MM.1S (cell line): ENCODE results near the gene HHIP.

Experiments used
- DNase-seq: peaks from one replicate; pipeline ENCODE4 v3.0.0-alpha.2; 2015
- H2AFZ ChIP-seq: fragments of 300-600 bp; sonication (generic); 2 replicates; pipeline ENCODE4 v1.6.0; 2016; ENCODE audit warnings: antibody characterized with exemption, low read length
- H3F3A ChIP-seq: fragments of 300-600 bp; sonication (generic); 2 replicates; pipeline ENCODE4 v1.6.1; 2016; ENCODE audit warnings: mild to moderate bottlenecking, antibody characterized with exemption, low read length, moderate library complexity, mixed read lengths; ENCODE audit not compliant: insufficient read depth
- H3K27ac ChIP-seq: fragments of 300-600 bp; sonication (generic); 2 replicates; pipeline ENCODE4 v1.5.1; 2016; ENCODE audit warnings: mild to moderate bottlenecking, low read length
- H3K27me3 ChIP-seq: fragments of 300-600 bp; sonication (generic); replicated peaks from 2 replicates; pipeline ENCODE4 v1.6.0; 2016; ENCODE audit warnings: low read length; ENCODE audit not compliant: insufficient read depth
- H3K36me3 ChIP-seq: fragments of 300-600 bp; sonication (generic); replicated peaks from 2 replicates; pipeline ENCODE4 v1.6.1; 2016; ENCODE audit warnings: mild to moderate bottlenecking, low read length, mixed read lengths; ENCODE audit not compliant: insufficient read depth
- H3K4me1 ChIP-seq: fragments of 300-600 bp; sonication (generic); 2 replicates; pipeline ENCODE4 v1.6.1; 2016; ENCODE audit warnings: low read length, mixed read lengths
- H3K4me2 ChIP-seq: fragments of 300-600 bp; sonication (generic); 2 replicates; pipeline ENCODE4 v1.6.0; 2016; ENCODE audit warnings: low read depth, low read length
- H3K4me3 ChIP-seq: fragments of 300-600 bp; sonication (generic); 2 replicates; pipeline ENCODE4 v1.5.1; 2016; ENCODE audit warnings: low read length, mixed read lengths
- H3K79me2 ChIP-seq: fragments of 300-600 bp; sonication (generic); 2 replicates; pipeline ENCODE4 v1.6.1; 2016; ENCODE audit warnings: mixed run types, low read length, mixed read lengths
- H3K9ac ChIP-seq: fragments of 300-600 bp; sonication (generic); 2 replicates; pipeline ENCODE4 v1.6.1; 2016; ENCODE audit warnings: low read length, mixed read lengths
- H3K9me2 ChIP-seq: fragments of 300-600 bp; sonication (generic); replicated peaks from 2 replicates; pipeline ENCODE4 v1.6.1; 2016; ENCODE audit warnings: mild to moderate bottlenecking, low read length, mixed read lengths; ENCODE audit not compliant: insufficient read depth
- H3K9me3 ChIP-seq: fragments of 300-600 bp; sonication (generic); replicated peaks from 2 replicates; pipeline ENCODE4 v1.6.1; 2016; ENCODE audit warnings: mild to moderate bottlenecking, low read length, mixed read lengths; ENCODE audit not compliant: insufficient read depth
- H4K20me1 ChIP-seq: fragments of 300-600 bp; sonication (generic); 2 replicates; pipeline ENCODE4 v1.6.1; 2016; ENCODE audit warnings: mild to moderate bottlenecking, low read length, moderate library complexity, mixed read lengths; ENCODE audit not compliant: insufficient read depth
- EZH2 ChIP-seq: fragments of 300-600 bp; sonication (generic); optimal IDR thresholded peaks from 2 replicates; pipeline ENCODE3; 2017; ENCODE audit warnings: low read depth, mild to moderate bottlenecking, antibody characterized with exemption, low read length, mixed read lengths
- EZH2phosphoT487 ChIP-seq: fragments of 300-600 bp; sonication (generic); IDR thresholded peaks from 2 replicates; pipeline ENCODE4 v1.6.1; 2018; ENCODE audit warnings: antibody characterized with exemption, low read length
- TF ChIP-seq, protein P1 (sequence below): fragments of 300-600 bp; sonication (generic); IDR thresholded peaks from 2 replicates; pipeline ENCODE4 v1.5.1; 2016; ENCODE audit warnings: antibody characterized with exemption, low read length, mixed read lengths

The HHIP gene

DNA sequence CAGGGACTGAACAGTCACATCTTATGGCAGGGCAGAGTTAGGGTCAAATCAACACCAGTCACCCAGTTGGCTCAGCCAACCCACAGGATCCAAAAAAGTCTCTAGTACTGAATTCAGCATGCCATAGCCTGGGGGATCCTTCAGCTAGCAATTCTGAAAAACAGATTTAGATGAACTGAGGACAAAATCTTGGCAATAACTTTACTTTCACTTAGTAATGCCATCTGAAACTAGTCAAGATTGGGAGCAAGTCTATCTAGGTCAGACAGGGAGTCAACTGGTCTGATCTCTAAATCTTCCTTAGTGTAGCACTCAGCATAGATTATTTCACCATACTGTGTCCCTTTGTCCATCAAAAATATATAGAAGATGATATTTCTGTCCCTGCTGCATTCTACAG is 76.0 kb downstream of the HHIP start:
- Histone ChIP-seq H3K36me3 (no peaks in the 10 kb centered on the region), H3F3A (no peaks in the 10 kb centered on the region), H3K4me3 (no peak overlapping the region), H2AFZ (no peak overlapping the region), H3K9me2 (no peaks in the 10 kb centered on the region), H4K20me1 (no peaks in the 10 kb centered on the region), H3K4me1 (no peaks in the 10 kb centered on the region), H3K79me2 (no peaks in the 10 kb centered on the region), H3K9ac (no peak overlapping the region), H3K27me3 (no peaks in the 10 kb centered on the region), H3K9me3 (no peaks in the 10 kb centered on the region), H3K27ac (no peak overlapping the region), H3K4me2 (no peak overlapping the region)
- DNase-seq: no peak
- TF ChIP-seq EZH2phosphoT487: no peak
- no peak for TF ChIP-seq EZH2
- TF ChIP-seq, protein P1, sequence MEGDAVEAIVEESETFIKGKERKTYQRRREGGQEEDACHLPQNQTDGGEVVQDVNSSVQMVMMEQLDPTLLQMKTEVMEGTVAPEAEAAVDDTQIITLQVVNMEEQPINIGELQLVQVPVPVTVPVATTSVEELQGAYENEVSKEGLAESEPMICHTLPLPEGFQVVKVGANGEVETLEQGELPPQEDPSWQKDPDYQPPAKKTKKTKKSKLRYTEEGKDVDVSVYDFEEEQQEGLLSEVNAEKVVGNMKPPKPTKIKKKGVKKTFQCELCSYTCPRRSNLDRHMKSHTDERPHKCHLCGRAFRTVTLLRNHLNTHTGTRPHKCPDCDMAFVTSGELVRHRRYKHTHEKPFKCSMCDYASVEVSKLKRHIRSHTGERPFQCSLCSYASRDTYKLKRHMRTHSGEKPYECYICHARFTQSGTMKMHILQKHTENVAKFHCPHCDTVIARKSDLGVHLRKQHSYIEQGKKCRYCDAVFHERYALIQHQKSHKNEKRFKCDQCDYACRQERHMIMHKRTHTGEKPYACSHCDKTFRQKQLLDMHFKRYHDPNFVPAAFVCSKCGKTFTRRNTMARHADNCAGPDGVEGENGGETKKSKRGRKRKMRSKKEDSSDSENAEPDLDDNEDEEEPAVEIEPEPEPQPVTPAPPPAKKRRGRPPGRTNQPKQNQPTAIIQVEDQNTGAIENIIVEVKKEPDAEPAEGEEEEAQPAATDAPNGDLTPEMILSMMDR: no peak

DNA sequence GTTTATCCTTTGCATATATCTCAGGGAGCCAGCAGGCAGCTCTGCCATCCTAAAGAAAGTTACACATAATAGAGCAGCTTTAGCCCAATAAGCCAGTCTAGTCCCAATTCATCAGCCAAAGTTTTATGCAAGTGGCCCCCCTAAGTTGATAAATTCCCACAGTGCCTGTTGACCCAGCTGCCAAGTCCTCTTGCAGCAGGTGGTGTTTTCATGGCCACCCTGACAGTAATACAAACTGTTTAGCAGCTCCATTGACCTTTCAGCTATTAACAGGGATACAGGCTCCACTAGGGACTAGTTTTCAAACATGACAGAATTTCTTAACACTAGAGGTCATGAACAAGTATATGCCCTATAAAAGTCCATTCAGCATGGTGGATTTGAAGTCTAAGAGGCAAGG is 77.5 kb downstream of the HHIP start:
- Histone ChIP-seq H3K4me2 (no peak overlapping the region), H3K27ac (no peak overlapping the region), H3K9me2 (no peaks in the 10 kb centered on the region), H3K4me3 (no peak overlapping the region), H3K27me3 (no peaks in the 10 kb centered on the region), H3K9ac (no peak overlapping the region), H3K9me3 (no peaks in the 10 kb centered on the region), H3K79me2 (no peaks in the 10 kb centered on the region), H3K36me3 (no peaks in the 10 kb centered on the region), H3K4me1 (no peaks in the 10 kb centered on the region), H4K20me1 (no peaks in the 10 kb centered on the region), H2AFZ (no peak overlapping the region), H3F3A (no peaks in the 10 kb centered on the region)
- TF ChIP-seq EZH2 (no peak), EZH2phosphoT487 (no peak)
- TF ChIP-seq, protein P1: no peak
- no peak for DNase-seq

DNA sequence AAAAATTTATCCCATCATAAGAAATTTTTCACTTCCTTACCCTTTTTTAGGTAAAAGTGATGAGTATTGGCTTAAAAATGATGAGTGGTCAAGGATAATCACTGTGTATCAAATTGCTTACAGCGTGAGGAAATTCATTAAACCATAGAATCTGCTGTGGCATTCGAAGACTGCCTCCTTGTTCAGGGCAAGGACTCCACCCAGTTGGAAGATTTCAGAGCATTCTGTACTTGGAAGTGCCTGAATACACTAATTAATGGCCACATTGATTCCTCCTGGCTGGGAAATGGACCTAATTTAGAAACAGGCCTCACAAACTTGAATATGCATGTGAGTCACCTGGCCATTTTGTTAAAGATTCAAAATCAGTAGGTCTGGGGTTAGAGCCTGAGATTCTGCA is 83.2 kb downstream of the HHIP start:
- TF ChIP-seq EZH2 (no peak), EZH2phosphoT487 (no peak)
- TF ChIP-seq, protein P1: no peak
- H3F3A ChIP-seq: no peaks in the 10 kb centered on the region
- H3K9me2 ChIP-seq: no peaks in the 10 kb centered on the region
- DNase-seq: no peak
- H3K9ac ChIP-seq: no peak overlapping the region
- no peaks in the 10 kb centered on the region for H3K79me2 ChIP-seq
- H3K27me3 ChIP-seq: no peaks in the 10 kb centered on the region
- H3K9me3 ChIP-seq: no peaks in the 10 kb centered on the region
- no peaks in the 10 kb centered on the region for H3K36me3 ChIP-seq
- H3K4me3 ChIP-seq: no peak overlapping the region
- H3K4me2 ChIP-seq: no peak overlapping the region
- H3K27ac ChIP-seq: no peak overlapping the region
- no peak overlapping the region for H2AFZ ChIP-seq
- H4K20me1 ChIP-seq: no peaks in the 10 kb centered on the region
- no peaks in the 10 kb centered on the region for H3K4me1 ChIP-seq
